ENCODE results near the gene GGCX. TPM values are rescaled to one million over a fixed set of nuclear protein-coding genes. Genes with fewer than 3 reads are reported as not detected.

Gene GGCX
- polyA plus RNA-seq, 4 donors, result 9.2 to 24.8 (median 16.5) TPM

GRCh38 chr2:85551698-85552678 is 9.3 kb downstream of the GGCX start:
- FAIRE-seq (no peak), DNase-seq (peak; percentile 90 to 91)
- Histone ChIP-seq H3K27ac (ENCODE audit: low read depth in 1 of 3, low read length in 2 of 3) (no peak overlapping the region), H3K4me1 (ENCODE audit: control insufficient read depth in 3 of 3, insufficient read depth in 2 of 3, low read depth in 1 of 3, low read length in 2 of 3) (no peaks in the 10 kb centered on the region), H3K27me3 (ENCODE audit: control insufficient read depth in 3 of 3, insufficient read depth in 3 of 3, low read length in 3 of 3) (no peaks in the 10 kb centered on the region), H3K9me3 (ENCODE audit: control insufficient read depth in 2 of 2, insufficient read depth in 1 of 2, low read depth in 1 of 2, low read length in 1 of 2) (no peaks in the 10 kb centered on the region), H3K36me3 (ENCODE audit: control insufficient read depth in 3 of 3, insufficient read depth in 2 of 3, low read depth in 1 of 3, low read length in 3 of 3) (peaks cover 7 to 64% (median 19%) of the 10 kb centered on the region in 3 donors), H3K4me3 (ENCODE audit: low read depth in 1 of 3, low read length in 3 of 3) (no peak overlapping the region)
- WGBS, 3 donors, result 72 to 75% (median 74%) methylated on average over 9 of the region's 9 CpGs

GRCh38 chr2:85550486-85550885 is 10.8 kb downstream of the GGCX start:
- Histone ChIP-seq H3K27ac (ENCODE audit: low read depth in 1 of 3, low read length in 2 of 3) (peak overlapping the region in 1 of 3 donors; percentile 51), H3K36me3 (ENCODE audit: control insufficient read depth in 3 of 3, insufficient read depth in 2 of 3, low read depth in 1 of 3, low read length in 3 of 3) (peaks cover 7 to 68% (median 17%) of the 10 kb centered on the region in 3 donors), H3K9me3 (ENCODE audit: control insufficient read depth in 2 of 2, insufficient read depth in 1 of 2, low read depth in 1 of 2, low read length in 1 of 2) (no peaks in the 10 kb centered on the region), H3K27me3 (ENCODE audit: control insufficient read depth in 3 of 3, insufficient read depth in 3 of 3, low read length in 3 of 3) (no peaks in the 10 kb centered on the region), H3K4me1 (ENCODE audit: control insufficient read depth in 3 of 3, insufficient read depth in 2 of 3, low read depth in 1 of 3, low read length in 2 of 3) (no peaks in the 10 kb centered on the region), H3K4me3 (ENCODE audit: low read depth in 1 of 3, low read length in 3 of 3) (no peak overlapping the region)
- WGBS, 3 donors, result 87 to 97% (median 89%) methylated on average over 10 of the region's 10 CpGs
- FAIRE-seq (no peak), DNase-seq (no peak)

GRCh38 chr2:85549826-85550225 is 11.5 kb downstream of the GGCX start:
- FAIRE-seq, result no peak
- H3K36me3 ChIP-seq (ENCODE audit: control insufficient read depth in 3 of 3, insufficient read depth in 2 of 3, low read depth in 1 of 3, low read length in 3 of 3), result peaks cover 7 to 64% (median 22%) of the 10 kb centered on the region in 3 donors
- H3K27ac ChIP-seq (ENCODE audit: low read depth in 1 of 3, low read length in 2 of 3), result peak overlapping the region in 1 of 3 donors; percentile 51

GRCh38 chr2:85549095-85549494 is 12.2 kb downstream of the GGCX start:
- no peaks in the 10 kb centered on the region for H3K27me3 ChIP-seq (ENCODE audit: control insufficient read depth in 3 of 3, insufficient read depth in 3 of 3, low read length in 3 of 3)
- no peaks in the 10 kb centered on the region for H3K4me1 ChIP-seq (ENCODE audit: control insufficient read depth in 3 of 3, insufficient read depth in 2 of 3, low read depth in 1 of 3, low read length in 2 of 3)
- H3K4me3 ChIP-seq (ENCODE audit: low read depth in 1 of 3, low read length in 3 of 3), result no peak overlapping the region
- 90 to 92% (median 92%) methylated on average over 10 of the region's 10 CpGs for WGBS, 3 donors
- peaks cover 7 to 58% (median 21%) of the 10 kb centered on the region in 3 donors for H3K36me3 ChIP-seq (ENCODE audit: control insufficient read depth in 3 of 3, insufficient read depth in 2 of 3, low read depth in 1 of 3, low read length in 3 of 3)
- FAIRE-seq, result no peak
- no peaks in the 10 kb centered on the region for H3K9me3 ChIP-seq (ENCODE audit: control insufficient read depth in 2 of 2, insufficient read depth in 1 of 2, low read depth in 1 of 2, low read length in 1 of 2)
- no peak overlapping the region for H3K27ac ChIP-seq (ENCODE audit: low read depth in 1 of 3, low read length in 2 of 3)
- no peak for DNase-seq

More at GRCh38 chr2:85549826-85550225, 11.5 kb downstream of the GGCX start:
- H3K27me3 ChIP-seq (ENCODE audit: control insufficient read depth in 3 of 3, insufficient read depth in 3 of 3, low read length in 3 of 3), result no peaks in the 10 kb centered on the region
- 52 to 66% (median 63%) methylated on average over 4 of the region's 4 CpGs for WGBS, 3 donors
- no peaks in the 10 kb centered on the region for H3K4me1 ChIP-seq (ENCODE audit: control insufficient read depth in 3 of 3, insufficient read depth in 2 of 3, low read depth in 1 of 3, low read length in 2 of 3)
- no peaks in the 10 kb centered on the region for H3K9me3 ChIP-seq (ENCODE audit: control insufficient read depth in 2 of 2, insufficient read depth in 1 of 2, low read depth in 1 of 2, low read length in 1 of 2)
- no peak for DNase-seq
- H3K4me3 ChIP-seq (ENCODE audit: low read depth in 1 of 3, low read length in 3 of 3), result no peak overlapping the region

GRCh38 chr2:85548608-85548900 is 12.7 kb downstream of the GGCX start:
- H3K27ac ChIP-seq (ENCODE audit: low read depth in 1 of 3, low read length in 2 of 3), result no peak overlapping the region
- H3K4me1 ChIP-seq (ENCODE audit: control insufficient read depth in 3 of 3, insufficient read depth in 2 of 3, low read depth in 1 of 3, low read length in 2 of 3), result no peaks in the 10 kb centered on the region
- WGBS, 3 donors, result 79 to 92% (median 81%) methylated on average over 2 of the region's 2 CpGs
- no peaks in the 10 kb centered on the region for H3K27me3 ChIP-seq (ENCODE audit: control insufficient read depth in 3 of 3, insufficient read depth in 3 of 3, low read length in 3 of 3)
- DNase-seq (no peak), FAIRE-seq (no peak)
- peaks cover 7 to 55% (median 17%) of the 10 kb centered on the region in 3 donors for H3K36me3 ChIP-seq (ENCODE audit: control insufficient read depth in 3 of 3, insufficient read depth in 2 of 3, low read depth in 1 of 3, low read length in 3 of 3)
- no peaks in the 10 kb centered on the region for H3K9me3 ChIP-seq (ENCODE audit: control insufficient read depth in 2 of 2, insufficient read depth in 1 of 2, low read depth in 1 of 2, low read length in 1 of 2)
- no peak overlapping the region for H3K4me3 ChIP-seq (ENCODE audit: low read depth in 1 of 3, low read length in 3 of 3)

- no peaks in the 10 kb centered on the region for H3K9me3 ChIP-seq (ENCODE audit: control insufficient read depth in 2 of 2, insufficient read depth in 1 of 2, low read depth in 1 of 2, low read length in 1 of 2)
- 67 to 73% (median 71%) methylated on average over 6 of the region's 6 CpGs for WGBS, 3 donors
- no peak for DNase-seq
- H3K4me1 ChIP-seq (ENCODE audit: control insufficient read depth in 3 of 3, insufficient read depth in 2 of 3, low read depth in 1 of 3, low read length in 2 of 3), result no peaks in the 10 kb centered on the region
- peaks cover 7 to 52% (median 17%) of the 10 kb centered on the region in 3 donors for H3K36me3 ChIP-seq (ENCODE audit: control insufficient read depth in 3 of 3, insufficient read depth in 2 of 3, low read depth in 1 of 3, low read length in 3 of 3)
- H3K4me3 ChIP-seq (ENCODE audit: low read depth in 1 of 3, low read length in 3 of 3), result no peak overlapping the region
- peak overlapping the region in 1 of 3 donors; percentile 7 for H3K27ac ChIP-seq (ENCODE audit: low read depth in 1 of 3, low read length in 2 of 3)
- no peaks in the 10 kb centered on the region for H3K27me3 ChIP-seq (ENCODE audit: control insufficient read depth in 3 of 3, insufficient read depth in 3 of 3, low read length in 3 of 3)
- no peak for FAIRE-seq
These were observed 13.3 kb downstream of the GGCX start for GRCh38 chr2:85547859-85548607.

- no peak overlapping the region for H3K27ac ChIP-seq (ENCODE audit: low read depth in 1 of 3, low read length in 2 of 3)
- no peak overlapping the region for H3K4me3 ChIP-seq (ENCODE audit: low read depth in 1 of 3, low read length in 3 of 3)
- peaks cover 0 to 6% (median 3%) of the 10 kb centered on the region in 3 donors for H3K4me1 ChIP-seq (ENCODE audit: control insufficient read depth in 3 of 3, insufficient read depth in 2 of 3, low read depth in 1 of 3, low read length in 2 of 3)
- peaks cover 13 to 48% (median 19%) of the 10 kb centered on the region in 3 donors for H3K36me3 ChIP-seq (ENCODE audit: control insufficient read depth in 3 of 3, insufficient read depth in 2 of 3, low read depth in 1 of 3, low read length in 3 of 3)
- no peak for DNase-seq
- no peaks in the 10 kb centered on the region for H3K9me3 ChIP-seq (ENCODE audit: control insufficient read depth in 2 of 2, insufficient read depth in 1 of 2, low read depth in 1 of 2, low read length in 1 of 2)
- FAIRE-seq, result no peak
- H3K27me3 ChIP-seq (ENCODE audit: control insufficient read depth in 3 of 3, insufficient read depth in 3 of 3, low read length in 3 of 3), result no peaks in the 10 kb centered on the region
- 84 to 94% (median 85%) methylated on average over 1 of the region's 1 CpG for WGBS, 3 donors
These were observed 14.0 kb downstream of the GGCX start for GRCh38 chr2:85547089-85547858.

- 78 to 82% (median 82%) methylated on average over 5 of the region's 5 CpGs for WGBS, 3 donors
- Histone ChIP-seq H3K4me1 (ENCODE audit: control insufficient read depth in 3 of 3, insufficient read depth in 2 of 3, low read depth in 1 of 3, low read length in 2 of 3) (peaks cover 0 to 14% (median 6%) of the 10 kb centered on the region in 3 donors), H3K36me3 (ENCODE audit: control insufficient read depth in 3 of 3, insufficient read depth in 2 of 3, low read depth in 1 of 3, low read length in 3 of 3) (peaks cover 21 to 38% (median 30%) of the 10 kb centered on the region in 3 donors), H3K9me3 (ENCODE audit: control insufficient read depth in 2 of 2, insufficient read depth in 1 of 2, low read depth in 1 of 2, low read length in 1 of 2) (no peaks in the 10 kb centered on the region), H3K27me3 (ENCODE audit: control insufficient read depth in 3 of 3, insufficient read depth in 3 of 3, low read length in 3 of 3) (no peaks in the 10 kb centered on the region), H3K4me3 (ENCODE audit: low read depth in 1 of 3, low read length in 3 of 3) (no peak overlapping the region), H3K27ac (ENCODE audit: low read depth in 1 of 3, low read length in 2 of 3) (no peak overlapping the region)
- FAIRE-seq, result no peak
- DNase-seq, result no peak
These were observed 15.5 kb downstream of the GGCX start for GRCh38 chr2:85545780-85546240.

Data from small intestine (tissue), 7 donors.